HepG2 (cell line): ENCODE data around the gene NPHP1. TPM values are rescaled to one million over a fixed set of nuclear protein-coding genes. Genes with fewer than 3 reads are reported as not detected.

Source experiments
- CEBPB ChIP-seq: IDR thresholded peaks from 2 replicates; pipeline ENCODE4 v1.6.1; 2011; ENCODE audit warnings: low read depth, low read length, improper control_type of control experiment, borderline replicate concordance
- ETV5 ChIP-seq: IDR thresholded peaks from 2 replicates; pipeline ENCODE4 v1.6.1; 2018; ENCODE audit warnings: missing biosample characterization, missing genetic modification reagents, inconsistent platforms, borderline replicate concordance
- FOXK1 ChIP-seq: sonication (generic); formaldehyde crosslinking; IDR thresholded peaks from 2 replicates; pipeline ENCODE4 v1.4.0; 2020; ENCODE audit warnings: low read depth, missing genetic modification reagents, borderline replicate concordance
- GABPB1 ChIP-seq: IDR thresholded peaks from 2 replicates; pipeline ENCODE4 v1.6.1; 2016; ENCODE audit warnings: mild to moderate bottlenecking, missing genetic modification reagents, moderate library complexity, missing compliant biosample characterization
- HNF4G ChIP-seq, 2 experiments: sonication (generic) in 1 of 2; formaldehyde crosslinking in 1 of 2; IDR thresholded peaks; 2 replicates each; pipeline versions ENCODE4 v1.4.0 to v1.6.1; 2011 to 2020; ENCODE audit warnings: borderline replicate concordance in 2 of 2, low read depth in 2 of 2, mild to moderate bottlenecking in 2 of 2, low read length in 1 of 2, missing genetic modification reagents in 1 of 2, moderate library complexity in 1 of 2
- NR2C2 ChIP-seq: sonication (generic); formaldehyde crosslinking; IDR thresholded peaks from 2 replicates; pipeline ENCODE4 v1.4.0; 2020; ENCODE audit warnings: missing genetic modification reagents, mild to moderate bottlenecking, moderate library complexity, borderline replicate concordance
- PHF21A ChIP-seq: sonication (generic); formaldehyde crosslinking; IDR thresholded peaks from 2 replicates; pipeline ENCODE4 v1.5.0; 2020; ENCODE audit warnings: mild to moderate bottlenecking, missing genetic modification reagents
- POLR2G ChIP-seq: fragments of 200-400 bp; formaldehyde crosslinking; IDR thresholded peaks from 2 replicates; pipeline ENCODE4 v1.6.1; 2018; ENCODE audit warnings: mild to moderate bottlenecking, low read depth, low read length, moderate library complexity
- ZBTB20 ChIP-seq: sonication (generic); formaldehyde crosslinking; IDR thresholded peaks from 2 replicates; pipeline ENCODE4 v1.8.1; 2023; ENCODE audit warnings: missing genetic modification reagents, low read depth, mild to moderate bottlenecking, borderline replicate concordance
- polyA plus RNA-seq, 8 experiments: library from polyadenylated mRNA; depleted of rRNA in 3 of 8; stranded (reverse) in 7 of 8; unstranded in 1 of 8; fragments of >200 nt; fragmentation: Illumina TruSeq in 4 of 8; extraction: Trizol in 4 of 8; gene quantifications; 2 replicates each; pipeline versions ENCODE4 v1.2.1 to v1.2.3, GENCODE V29; 2011 to 2016; ENCODE audit warnings: low read depth in 4 of 8, missing spikeins in 1 of 8, mixed read lengths in 1 of 8; ENCODE audit not compliant: insufficient read depth in 1 of 8
- total RNA-seq, 5 experiments: library from RNA; depleted of rRNA; stranded (reverse); fragments of >200 nt; fragmentation: Illumina TruSeq; extraction: Trizol; gene quantifications; 2 replicates each; pipeline ENCODE4 v1.2.3, GENCODE V29; 2016; ENCODE audit warnings: low read depth in 1 of 5
- TF ChIP-seq, protein P1 (sequence below): sonication (generic); formaldehyde crosslinking; IDR thresholded peaks from 2 replicates; pipeline ENCODE4 v1.8.0; 2022; ENCODE audit warnings: mild to moderate bottlenecking, missing genetic modification reagents, borderline replicate concordance
- TF ChIP-seq, protein P2 (sequence below): sonication (generic); formaldehyde crosslinking; IDR thresholded peaks from 2 replicates; pipeline ENCODE4 v1.4.0; 2020; ENCODE audit warnings: missing genetic modification reagents
- TF ChIP-seq, protein P3 (sequence below): sonication (generic); formaldehyde crosslinking; conservative IDR thresholded peaks from 2 replicates; pipeline ENCODE4 v1.8.0; 2022; ENCODE audit warnings: missing genetic modification reagents
- TF ChIP-seq, protein P4 (sequence below): IDR thresholded peaks from 2 replicates; pipeline ENCODE4 v1.6.1; 2012; ENCODE audit warnings: inconsistent platforms
- TF ChIP-seq, protein P5 (sequence below): sonication (generic); formaldehyde crosslinking; IDR thresholded peaks from 2 replicates; pipeline ENCODE4 v1.5.1; 2020; ENCODE audit warnings: mild to moderate bottlenecking, missing genetic modification reagents, borderline replicate concordance

Gene NPHP1
- total and polyA plus RNA-seq, 2 of the 13 experiments (the other 11 are each of a cell fraction or from before 2014, with no cell fraction given): 2.7 to 4.8 TPM

DNA sequence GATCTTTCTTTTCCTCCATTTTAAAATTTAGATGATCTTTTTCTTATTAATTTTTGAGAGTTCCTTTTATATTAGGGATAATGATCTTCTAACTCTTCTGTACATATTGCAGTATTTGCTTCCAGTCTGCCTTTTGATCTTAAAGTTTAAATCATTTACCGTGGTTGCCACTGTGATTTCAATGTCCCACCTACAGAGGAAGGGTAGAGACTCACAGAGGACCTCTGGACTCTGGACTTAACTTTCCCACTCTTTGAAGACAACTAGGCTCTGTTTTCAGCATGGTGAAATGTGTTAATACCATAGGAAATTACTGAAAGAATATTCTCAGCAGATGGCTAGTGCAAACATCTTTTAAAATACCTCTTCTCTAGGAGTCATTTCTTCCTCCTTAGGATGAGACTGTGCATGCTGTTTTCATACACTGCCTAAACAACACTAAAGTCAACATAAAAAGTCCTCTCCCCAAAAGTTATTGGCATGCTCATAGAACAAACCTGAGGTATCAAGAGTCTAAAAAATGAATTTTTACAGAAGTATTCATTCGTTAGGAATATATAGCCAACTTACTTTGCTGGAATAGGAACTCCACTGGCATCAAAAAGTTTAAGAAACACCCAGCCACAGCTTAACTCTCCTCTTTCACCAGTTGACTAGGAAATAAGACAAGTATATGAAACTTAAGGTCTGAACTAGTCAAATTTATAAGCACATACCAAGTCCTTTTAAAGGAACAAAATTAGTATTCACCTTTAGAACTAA, 58.4 kb downstream of the NPHP1 start (continued):
- TF ChIP-seq, protein P1, sequence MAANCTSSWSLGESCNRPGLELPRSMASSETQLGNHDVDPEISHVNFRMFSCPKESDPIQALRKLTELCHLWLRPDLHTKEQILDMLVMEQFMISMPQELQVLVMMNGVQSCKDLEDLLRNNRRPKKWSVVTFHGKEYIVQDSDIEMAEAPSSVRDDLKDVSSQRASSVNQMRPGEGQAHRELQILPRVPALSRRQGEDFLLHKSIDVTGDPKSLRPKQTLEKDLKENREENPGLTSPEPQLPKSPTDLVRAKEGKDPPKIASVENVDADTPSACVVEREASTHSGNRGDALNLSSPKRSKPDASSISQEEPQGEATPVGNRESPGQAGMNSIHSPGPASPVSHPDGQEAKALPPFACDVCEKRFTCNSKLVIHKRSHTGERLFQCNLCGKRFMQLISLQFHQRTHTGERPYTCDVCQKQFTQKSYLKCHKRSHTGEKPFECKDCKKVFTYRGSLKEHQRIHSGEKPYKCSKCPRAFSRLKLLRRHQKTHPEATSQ (CRISPR knock-in tag): no peak
- TF ChIP-seq ZBTB20 (0 out of 2 replicates have a peak, but pooled peaks have one; percentile 85), HNF4G (IDR thresholded peaks at IDR 0.05; ENCODE audit: borderline replicate concordance, low read depth, low read length) (peak; percentile 96), HNF4G (CRISPR knock-in tag; IDR thresholded peaks at IDR 0.05; ENCODE audit: borderline replicate concordance, low read depth) (peak; percentile 46; the same call in 1 of the 2 replicates), ETV5 (CRISPR knock-in tag) (peak; percentile 78; the same call in 1 of the 2 replicates), POLR2G (no peak), FOXK1 (CRISPR knock-in tag) (0 out of 2 replicates have a peak, but pooled peaks have one; percentile 27), NR2C2 (CRISPR knock-in tag) (peak; percentile 50; the same call in 1 of the 2 replicates), CEBPB (no peak), PHF21A (CRISPR knock-in tag) (peak; percentile 85; the same call in 1 of the 2 replicates), GABPB1 (no peak)
- TF ChIP-seq, protein P2, sequence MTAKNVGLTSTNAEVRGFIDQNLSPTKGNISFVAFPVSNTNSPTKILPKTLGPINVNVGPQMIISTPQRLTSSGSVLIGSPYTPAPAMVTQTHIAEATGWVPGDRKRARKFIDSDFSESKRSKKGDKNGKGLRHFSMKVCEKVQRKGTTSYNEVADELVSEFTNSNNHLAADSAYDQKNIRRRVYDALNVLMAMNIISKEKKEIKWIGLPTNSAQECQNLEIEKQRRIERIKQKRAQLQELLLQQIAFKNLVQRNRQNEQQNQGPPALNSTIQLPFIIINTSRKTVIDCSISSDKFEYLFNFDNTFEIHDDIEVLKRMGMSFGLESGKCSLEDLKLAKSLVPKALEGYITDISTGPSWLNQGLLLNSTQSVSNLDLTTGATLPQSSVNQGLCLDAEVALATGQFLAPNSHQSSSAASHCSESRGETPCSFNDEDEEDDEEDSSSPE (CRISPR knock-in tag): peak; percentile 69
- TF ChIP-seq, protein P3, sequence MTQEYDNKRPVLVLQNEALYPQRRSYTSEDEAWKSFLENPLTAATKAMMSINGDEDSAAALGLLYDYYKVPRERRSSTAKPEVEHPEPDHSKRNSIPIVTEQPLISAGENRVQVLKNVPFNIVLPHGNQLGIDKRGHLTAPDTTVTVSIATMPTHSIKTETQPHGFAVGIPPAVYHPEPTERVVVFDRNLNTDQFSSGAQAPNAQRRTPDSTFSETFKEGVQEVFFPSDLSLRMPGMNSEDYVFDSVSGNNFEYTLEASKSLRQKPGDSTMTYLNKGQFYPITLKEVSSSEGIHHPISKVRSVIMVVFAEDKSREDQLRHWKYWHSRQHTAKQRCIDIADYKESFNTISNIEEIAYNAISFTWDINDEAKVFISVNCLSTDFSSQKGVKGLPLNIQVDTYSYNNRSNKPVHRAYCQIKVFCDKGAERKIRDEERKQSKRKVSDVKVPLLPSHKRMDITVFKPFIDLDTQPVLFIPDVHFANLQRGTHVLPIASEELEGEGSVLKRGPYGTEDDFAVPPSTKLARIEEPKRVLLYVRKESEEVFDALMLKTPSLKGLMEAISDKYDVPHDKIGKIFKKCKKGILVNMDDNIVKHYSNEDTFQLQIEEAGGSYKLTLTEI (CRISPR knock-in tag): no peak
- TF ChIP-seq, protein P4, sequence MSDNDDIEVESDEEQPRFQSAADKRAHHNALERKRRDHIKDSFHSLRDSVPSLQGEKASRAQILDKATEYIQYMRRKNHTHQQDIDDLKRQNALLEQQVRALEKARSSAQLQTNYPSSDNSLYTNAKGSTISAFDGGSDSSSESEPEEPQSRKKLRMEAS: peak; percentile 53; the same call in 1 of the 2 replicates
- TF ChIP-seq, protein P5, sequence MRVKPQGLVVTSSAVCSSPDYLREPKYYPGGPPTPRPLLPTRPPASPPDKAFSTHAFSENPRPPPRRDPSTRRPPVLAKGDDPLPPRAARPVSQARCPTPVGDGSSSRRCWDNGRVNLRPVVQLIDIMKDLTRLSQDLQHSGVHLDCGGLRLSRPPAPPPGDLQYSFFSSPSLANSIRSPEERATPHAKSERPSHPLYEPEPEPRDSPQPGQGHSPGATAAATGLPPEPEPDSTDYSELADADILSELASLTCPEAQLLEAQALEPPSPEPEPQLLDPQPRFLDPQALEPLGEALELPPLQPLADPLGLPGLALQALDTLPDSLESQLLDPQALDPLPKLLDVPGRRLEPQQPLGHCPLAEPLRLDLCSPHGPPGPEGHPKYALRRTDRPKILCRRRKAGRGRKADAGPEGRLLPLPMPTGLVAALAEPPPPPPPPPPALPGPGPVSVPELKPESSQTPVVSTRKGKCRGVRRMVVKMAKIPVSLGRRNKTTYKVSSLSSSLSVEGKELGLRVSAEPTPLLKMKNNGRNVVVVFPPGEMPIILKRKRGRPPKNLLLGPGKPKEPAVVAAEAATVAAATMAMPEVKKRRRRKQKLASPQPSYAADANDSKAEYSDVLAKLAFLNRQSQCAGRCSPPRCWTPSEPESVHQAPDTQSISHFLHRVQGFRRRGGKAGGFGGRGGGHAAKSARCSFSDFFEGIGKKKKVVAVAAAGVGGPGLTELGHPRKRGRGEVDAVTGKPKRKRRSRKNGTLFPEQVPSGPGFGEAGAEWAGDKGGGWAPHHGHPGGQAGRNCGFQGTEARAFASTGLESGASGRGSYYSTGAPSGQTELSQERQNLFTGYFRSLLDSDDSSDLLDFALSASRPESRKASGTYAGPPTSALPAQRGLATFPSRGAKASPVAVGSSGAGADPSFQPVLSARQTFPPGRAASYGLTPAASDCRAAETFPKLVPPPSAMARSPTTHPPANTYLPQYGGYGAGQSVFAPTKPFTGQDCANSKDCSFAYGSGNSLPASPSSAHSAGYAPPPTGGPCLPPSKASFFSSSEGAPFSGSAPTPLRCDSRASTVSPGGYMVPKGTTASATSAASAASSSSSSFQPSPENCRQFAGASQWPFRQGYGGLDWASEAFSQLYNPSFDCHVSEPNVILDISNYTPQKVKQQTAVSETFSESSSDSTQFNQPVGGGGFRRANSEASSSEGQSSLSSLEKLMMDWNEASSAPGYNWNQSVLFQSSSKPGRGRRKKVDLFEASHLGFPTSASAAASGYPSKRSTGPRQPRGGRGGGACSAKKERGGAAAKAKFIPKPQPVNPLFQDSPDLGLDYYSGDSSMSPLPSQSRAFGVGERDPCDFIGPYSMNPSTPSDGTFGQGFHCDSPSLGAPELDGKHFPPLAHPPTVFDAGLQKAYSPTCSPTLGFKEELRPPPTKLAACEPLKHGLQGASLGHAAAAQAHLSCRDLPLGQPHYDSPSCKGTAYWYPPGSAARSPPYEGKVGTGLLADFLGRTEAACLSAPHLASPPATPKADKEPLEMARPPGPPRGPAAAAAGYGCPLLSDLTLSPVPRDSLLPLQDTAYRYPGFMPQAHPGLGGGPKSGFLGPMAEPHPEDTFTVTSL (CRISPR knock-in tag): peak; percentile 97; the same call in 1 of the 2 replicates
